ENCODE measurements around the gene FCHSD1. TPM values are rescaled to one million over a fixed set of nuclear protein-coding genes. Genes with fewer than 3 reads are reported as not detected.

The FCHSD1 gene
- total and polyA plus RNA-seq, 7 donors: 1.3 to 2.4 (median 1.4) TPM

GRCh38 chr5:141636106-141636412 is 15.2 kb downstream of the FCHSD1 start:
- H3K27ac ChIP-seq: peak overlapping the region; percentile 80
- H3K36me3 ChIP-seq (ENCODE audit: insufficient read depth in 1 of 2, low read depth in 1 of 2): peaks cover 2 to 28% of the 10 kb centered on the region in 2 donors
- 6 to 13% (median 9%) methylated on average over 4 of the region's 4 CpGs for WGBS, 3 donors
- H3K27me3 ChIP-seq (ENCODE audit: insufficient read depth in 3 of 3, low read length in 2 of 3): peaks cover 0 to 8% (median 0%) of the 10 kb centered on the region in 3 donors
- intact Hi-C loops (cut with DNase I): no loop called here
- ATAC-seq: peak in 2 of 4 donors; percentile 8 to 18
- TF ChIP-seq CTCF (IDR thresholded peaks at IDR 0.05): no peak
- peak overlapping the region; percentile 86 for H3K4me3 ChIP-seq
- peaks cover 18% of the 10 kb centered on the region for H3K4me1 ChIP-seq
- no peak for DNase-seq
- no peaks in the 10 kb centered on the region for H3K9me3 ChIP-seq

- H3K4me1 ChIP-seq: peaks cover 18% of the 10 kb centered on the region
- H3K27me3 ChIP-seq (ENCODE audit: insufficient read depth in 3 of 3, low read length in 2 of 3): peaks cover 0 to 8% (median 0%) of the 10 kb centered on the region in 3 donors
- no peak for TF ChIP-seq CTCF (IDR thresholded peaks at IDR 0.05)
- intact Hi-C loops (cut with DNase I): no loop called here
- DNase-seq (no peak), ATAC-seq (no peak)
- H3K27ac ChIP-seq: no peak overlapping the region
- H3K36me3 ChIP-seq (ENCODE audit: insufficient read depth in 1 of 2, low read depth in 1 of 2): peaks cover 2 to 32% of the 10 kb centered on the region in 2 donors
- H3K9me3 ChIP-seq: no peaks in the 10 kb centered on the region
- 27 to 33% (median 29%) methylated on average over 7 of the region's 7 CpGs for WGBS, 3 donors
- H3K4me3 ChIP-seq: peak overlapping the region; percentile 86
Measured at GRCh38 chr5:141635646-141636045, 15.6 kb downstream of the FCHSD1 start.

GRCh38 chr5:141634720-141635119 is 16.5 kb downstream of the FCHSD1 start:
- no peaks in the 10 kb centered on the region for H3K9me3 ChIP-seq
- H3K4me1 ChIP-seq: peaks cover 18% of the 10 kb centered on the region
- no peak overlapping the region for H3K4me3 ChIP-seq
- H3K36me3 ChIP-seq (ENCODE audit: insufficient read depth in 1 of 2, low read depth in 1 of 2): peaks cover 2 to 41% of the 10 kb centered on the region in 2 donors
- no peak overlapping the region for H3K27ac ChIP-seq
- 88 to 89% (median 88%) methylated on average over 6 of the region's 6 CpGs for WGBS, 3 donors
- peaks cover 0 to 8% (median 0%) of the 10 kb centered on the region in 3 donors for H3K27me3 ChIP-seq (ENCODE audit: insufficient read depth in 3 of 3, low read length in 2 of 3)
- DNase-seq: no peak
- intact Hi-C loops (cut with DNase I): no loop called here
- TF ChIP-seq CTCF (IDR thresholded peaks at IDR 0.05): no peak
- no peak for ATAC-seq

- no peak for DNase-seq
- Histone ChIP-seq H3K9me3 (no peaks in the 10 kb centered on the region), H3K27ac (no peak overlapping the region), H3K4me3 (no peak overlapping the region), H3K4me1 (peaks cover 18% of the 10 kb centered on the region), H3K27me3 (ENCODE audit: insufficient read depth in 3 of 3, low read length in 2 of 3) (peaks cover 0 to 8% (median 0%) of the 10 kb centered on the region in 3 donors), H3K36me3 (ENCODE audit: insufficient read depth in 1 of 2, low read depth in 1 of 2) (peaks cover 4 to 48% of the 10 kb centered on the region in 2 donors)
- intact Hi-C loops (cut with DNase I): no loop called here
- TF ChIP-seq CTCF (IDR thresholded peaks at IDR 0.05): no peak
- ATAC-seq: no peak
- WGBS, 3 donors: 81 to 84% (median 84%) methylated on average over 5 of the region's 5 CpGs
Measured at GRCh38 chr5:141633871-141634561, 17.2 kb downstream of the FCHSD1 start.

- no peaks in the 10 kb centered on the region for H3K27me3 ChIP-seq (ENCODE audit: insufficient read depth in 3 of 3, low read length in 2 of 3)
- WGBS, 3 donors: 87 to 92% (median 89%) methylated on average over 2 of the region's 2 CpGs
- intact Hi-C loops (cut with DNase I): no loop called here
- DNase-seq: no peak
- H3K4me1 ChIP-seq: peaks cover 13% of the 10 kb centered on the region
- TF ChIP-seq CTCF (IDR thresholded peaks at IDR 0.05): no peak
- H3K27ac ChIP-seq: no peak overlapping the region
- peaks cover 8 to 62% of the 10 kb centered on the region in 2 donors for H3K36me3 ChIP-seq (ENCODE audit: insufficient read depth in 1 of 2, low read depth in 1 of 2)
- H3K4me3 ChIP-seq: no peak overlapping the region
- no peaks in the 10 kb centered on the region for H3K9me3 ChIP-seq
- no peak for ATAC-seq
Measured at GRCh38 chr5:141632650-141633049, 18.6 kb downstream of the FCHSD1 start.
